Upper lobe of left lung (tissue), 4 donors: ENCODE data around the gene MDN1.

Experiments
- CTCF ChIP-seq, 6 experiments: fragments of 450-650 bp in 4 of 6; fragments of 200-600 bp in 2 of 6; sonication (generic) in 2 of 6; IDR thresholded peaks; one replicate each; pipeline ENCODE4 v1.5.1; 2016 to 2019; ENCODE audit warnings: antibody characterized with exemption in 6 of 6
- EP300 ChIP-seq, 4 donors: sonication (generic); formaldehyde crosslinking; IDR thresholded peaks; one replicate each; pipeline ENCODE4 v1.5.1; 2017; ENCODE audit warnings: antibody characterized with exemption in 4 of 4, control low read depth in 2 of 4
- POLR2A ChIP-seq, 4 donors: fragments of 450-650 bp; IDR thresholded peaks; one replicate each; pipeline ENCODE4 v1.5.1; 2016 to 2017; ENCODE audit warnings: antibody characterized with exemption in 4 of 4, mild to moderate bottlenecking in 2 of 4
- POLR2AphosphoS5 ChIP-seq, 2 donors: sonication (generic); formaldehyde crosslinking; IDR thresholded peaks; one replicate each; pipeline ENCODE4 v1.5.1; 2017; ENCODE audit warnings: antibody characterized with exemption in 2 of 2

DNA sequence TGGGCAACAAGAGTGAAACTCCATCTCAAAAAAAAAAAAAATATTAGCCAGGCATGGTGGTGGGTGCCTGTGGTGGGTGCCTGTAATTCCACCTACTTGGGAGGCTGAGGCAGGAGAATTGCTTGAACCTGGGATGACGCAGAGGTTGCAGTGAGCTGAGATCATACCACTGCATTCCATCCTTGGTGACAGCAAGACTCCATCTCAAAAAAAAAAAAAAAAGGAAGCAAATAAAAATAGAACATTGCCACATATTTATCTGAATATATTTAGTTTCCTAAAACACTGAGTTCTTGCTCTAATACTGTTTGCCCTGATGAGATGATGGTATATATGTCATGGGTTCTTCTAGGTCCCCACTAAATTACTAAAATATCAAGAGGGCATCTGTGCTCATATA is 38.4 kb upstream of the MDN1 start:
- no peak for TF ChIP-seq CTCF (IDR thresholded peaks at IDR 0.05)
- TF ChIP-seq POLR2AphosphoS5 (IDR thresholded peaks at IDR 0.05): no peak
- no peak for TF ChIP-seq EP300 (IDR thresholded peaks at IDR 0.05)
- TF ChIP-seq POLR2A (IDR thresholded peaks at IDR 0.05): no peak
